NOMO-1 (cell line): ENCODE data around the gene FGGY.

Source experiments
- DNase-seq, 2 experiments: peaks; one replicate each; lab custom pipeline; 2025; ENCODE audit not compliant: unreplicated experiment in 2 of 2; lab: John Stamatoyannopoulos, UW

FGGY gene

DNA sequence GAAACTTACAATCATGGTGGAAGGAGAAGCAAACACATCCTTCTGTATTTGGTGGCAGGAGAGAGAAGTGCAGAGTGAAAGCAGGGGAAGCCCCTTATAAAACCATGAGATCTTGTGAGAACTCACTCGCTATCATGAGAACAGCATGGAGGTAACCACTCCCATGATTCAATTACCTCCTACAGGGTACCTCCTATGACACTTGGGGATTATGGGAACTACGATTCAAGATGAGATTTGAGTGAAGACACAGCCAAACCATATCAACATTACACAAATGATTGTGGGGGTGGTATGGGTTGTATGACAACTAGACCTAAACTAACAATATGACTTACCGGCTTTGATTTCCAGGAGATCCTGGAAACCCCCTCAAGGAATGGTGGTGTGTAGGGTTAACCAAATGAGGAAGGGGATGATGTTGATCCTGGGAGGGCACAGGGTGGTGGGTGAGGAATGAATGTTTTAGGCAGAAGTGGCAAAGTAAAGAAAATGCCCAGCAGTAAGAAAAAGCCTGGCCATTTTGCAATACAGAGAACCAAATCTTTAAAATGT is 80.5 kb downstream of the FGGY start:
- no peak for DNase-seq

DNA sequence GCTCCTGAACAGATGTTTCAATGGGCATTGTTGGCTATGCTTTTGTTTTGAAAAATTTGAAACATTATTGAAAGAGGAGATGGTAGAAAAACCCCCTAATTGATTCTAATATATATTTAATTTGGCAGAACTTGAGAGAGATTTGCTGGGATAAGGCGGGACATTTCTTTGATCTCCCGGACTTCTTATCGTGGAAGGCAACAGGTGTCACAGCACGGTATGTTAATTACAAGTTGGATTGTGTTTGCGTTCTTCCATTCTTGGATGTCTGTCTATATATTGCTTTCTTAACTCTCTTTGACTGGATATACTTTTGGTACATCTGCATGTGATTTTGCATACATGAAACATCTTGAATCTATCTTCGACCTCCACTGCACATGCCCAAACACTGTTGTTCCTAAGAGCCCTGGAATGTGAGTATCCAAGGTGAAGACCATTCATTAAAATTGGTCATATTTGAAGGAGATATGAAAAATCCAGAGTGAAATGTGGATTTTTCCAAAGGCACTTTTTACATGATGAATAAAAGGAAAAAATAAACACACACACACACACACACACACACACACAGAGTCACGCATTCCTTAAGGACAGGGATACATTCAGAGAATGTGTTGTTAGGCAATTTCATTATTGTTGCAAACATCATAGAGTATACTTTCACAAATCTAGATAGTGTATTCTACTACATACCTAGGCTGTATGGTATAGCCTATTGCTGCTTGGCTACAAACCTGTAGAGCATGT is 81.9 kb downstream of the FGGY start:
- no peak for DNase-seq

DNA sequence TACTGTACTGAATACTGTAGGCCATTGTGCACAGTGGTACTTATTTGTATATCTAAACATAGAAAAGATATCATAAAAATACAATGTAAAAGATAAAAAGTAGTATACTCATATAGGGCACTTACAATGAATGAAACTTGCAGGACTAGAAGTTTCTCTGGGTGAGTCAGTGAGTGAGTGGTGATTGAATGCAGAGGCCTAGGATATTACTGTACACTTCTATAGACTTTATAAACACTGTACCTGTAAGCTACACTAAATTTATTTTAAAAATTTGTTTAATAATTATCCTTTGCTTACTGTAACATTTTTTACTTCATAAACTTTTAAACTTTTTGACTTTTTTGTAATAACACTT is 82.5 kb downstream of the FGGY start:
- no peak for DNase-seq

DNA sequence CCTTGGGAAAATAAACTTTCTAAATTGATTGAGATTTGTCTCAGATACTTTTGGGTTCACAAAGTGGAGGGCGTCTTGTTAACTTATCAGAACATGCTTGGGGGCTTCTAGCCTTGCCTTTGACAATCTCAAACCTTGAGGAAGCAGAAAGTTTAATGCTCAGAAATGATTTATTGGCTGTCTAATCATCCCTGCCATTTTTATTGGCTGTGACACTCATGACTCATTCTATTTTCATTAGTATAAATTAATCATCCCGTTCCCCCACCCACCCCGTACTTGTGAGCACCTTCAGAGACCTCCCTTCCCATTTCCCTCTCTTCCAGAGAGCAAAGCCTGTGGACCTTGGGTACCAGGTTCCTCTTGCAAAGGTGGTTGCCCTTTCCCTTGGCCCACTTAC is 87.1 kb downstream of the FGGY start:
- DNase-seq, result no peak

DNA sequence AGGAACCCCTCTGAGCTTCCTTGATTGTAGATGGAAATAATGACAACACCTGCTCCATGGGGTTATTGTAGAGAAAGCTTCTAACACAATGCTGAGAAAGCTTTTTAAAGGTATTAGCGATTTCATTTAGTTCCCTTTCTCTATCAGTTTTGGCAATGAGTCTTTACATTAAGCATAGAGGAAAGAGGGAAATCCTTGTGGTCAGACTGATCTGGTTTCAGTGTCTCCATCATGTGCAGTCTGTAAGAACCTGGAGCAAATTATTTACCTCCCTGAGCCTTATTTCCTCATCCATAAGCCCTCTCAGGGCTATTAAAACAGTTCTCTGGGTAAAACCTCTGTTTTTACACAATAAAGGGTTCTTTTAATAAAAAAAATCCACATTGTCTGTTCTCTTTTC is 87.5 kb downstream of the FGGY start:
- peak in 1 of 2 experiments; percentile 3 for DNase-seq

DNA sequence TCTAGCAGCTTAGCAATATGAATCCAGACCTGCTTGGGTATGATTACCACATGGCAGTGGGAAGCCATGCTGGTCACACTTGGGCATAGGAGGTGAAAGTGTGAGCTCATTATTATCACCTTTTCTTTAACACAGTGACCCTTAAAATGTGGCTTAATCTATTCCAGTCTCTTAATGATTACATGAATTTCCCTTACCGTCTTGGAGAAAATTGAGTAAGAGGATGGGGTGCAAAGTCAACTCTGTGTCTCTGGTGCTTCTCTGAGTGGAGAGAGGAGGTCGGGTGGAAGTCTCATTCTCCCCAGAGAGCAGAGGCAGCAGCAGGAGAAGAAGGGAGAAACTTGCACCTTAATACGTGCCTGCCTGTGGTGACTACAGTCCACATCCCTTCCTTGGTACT is 91.3 kb downstream of the FGGY start:
- no peak for DNase-seq

DNA sequence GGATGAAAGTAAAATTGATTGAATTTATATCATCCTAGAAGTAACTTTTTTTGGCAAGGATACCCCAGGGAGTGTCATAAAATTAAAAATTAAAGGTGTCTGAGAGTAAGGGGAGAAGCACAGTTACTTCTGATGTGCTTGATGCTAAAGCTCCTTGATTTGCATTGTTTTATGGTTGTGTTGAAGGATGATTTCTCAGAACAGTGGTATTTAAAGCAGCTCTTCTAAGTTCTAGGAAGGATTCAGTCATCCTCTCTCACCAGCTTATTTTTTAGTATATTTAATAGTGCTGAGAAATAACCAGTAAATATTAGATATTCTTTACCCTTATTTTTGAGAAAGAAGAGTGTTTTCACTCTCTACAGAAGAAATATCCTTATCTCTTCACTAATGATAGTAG is 93.0 kb downstream of the FGGY start:
- DNase-seq, result no peak

DNA sequence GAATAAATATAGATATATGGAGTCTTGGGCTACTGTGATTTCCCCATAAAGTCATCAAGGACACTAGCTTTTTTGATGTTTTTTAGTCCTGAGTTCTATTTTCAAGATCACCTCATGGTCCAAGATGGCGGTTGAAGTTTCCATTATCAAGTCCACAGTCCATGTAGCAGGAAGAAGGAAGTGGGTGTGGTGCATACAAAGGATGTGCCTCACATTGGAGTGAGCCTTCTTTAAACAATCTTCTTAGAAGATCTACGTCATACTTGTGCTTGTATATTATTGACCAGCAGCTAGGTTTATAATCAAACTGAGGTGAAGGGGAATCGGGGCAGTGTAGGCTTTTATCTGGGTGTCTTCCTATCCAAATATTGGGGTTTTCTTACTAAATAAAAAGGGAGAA is 93.4 kb downstream of the FGGY start:
- DNase-seq, result no peak

DNA sequence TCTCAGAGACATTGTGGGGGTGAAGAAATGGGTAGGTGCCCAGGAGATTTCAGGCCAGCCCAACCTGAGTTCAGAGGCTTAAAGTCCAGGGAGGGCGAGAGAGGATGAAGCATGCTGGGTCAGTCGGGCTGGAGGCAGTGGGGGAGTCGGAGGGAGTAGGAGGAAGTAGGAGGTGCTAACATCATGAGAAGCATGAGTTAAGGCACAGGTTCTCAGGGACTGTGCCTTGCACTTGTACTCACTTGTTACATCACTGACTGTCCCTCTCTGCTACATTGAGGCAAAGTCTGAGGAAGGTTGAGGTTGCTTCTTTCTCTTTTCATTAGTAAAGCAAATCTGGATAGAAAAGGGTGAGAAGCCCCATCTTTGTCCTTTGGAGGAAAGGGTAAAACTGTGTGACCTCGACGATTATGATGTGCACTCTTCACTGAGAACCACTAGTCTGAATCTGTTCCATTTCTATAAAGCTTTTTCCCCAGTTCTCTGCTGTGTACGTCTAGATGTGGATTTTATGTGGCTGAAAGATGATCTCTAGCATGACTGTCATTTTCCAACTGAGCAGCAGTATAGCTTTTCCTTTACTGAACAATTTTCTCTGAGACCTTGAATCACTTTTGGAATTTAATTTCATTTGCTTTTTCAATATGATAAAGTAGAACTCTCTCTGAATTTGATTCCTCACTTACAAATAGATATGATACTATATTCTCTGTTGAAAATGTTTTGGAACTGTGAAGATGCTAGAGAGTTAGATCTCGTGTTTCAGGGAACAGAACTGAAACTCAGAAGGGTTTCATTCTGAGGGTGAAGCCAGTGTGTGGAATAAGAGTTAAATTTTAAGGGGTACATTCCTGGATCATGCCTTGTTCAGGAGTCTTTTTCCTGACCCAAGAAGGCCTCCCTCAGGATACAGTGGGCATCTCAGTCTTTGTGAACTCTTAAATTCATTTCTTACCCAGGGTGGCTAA is 94.6 kb downstream of the FGGY start:
- no peak for DNase-seq

DNA sequence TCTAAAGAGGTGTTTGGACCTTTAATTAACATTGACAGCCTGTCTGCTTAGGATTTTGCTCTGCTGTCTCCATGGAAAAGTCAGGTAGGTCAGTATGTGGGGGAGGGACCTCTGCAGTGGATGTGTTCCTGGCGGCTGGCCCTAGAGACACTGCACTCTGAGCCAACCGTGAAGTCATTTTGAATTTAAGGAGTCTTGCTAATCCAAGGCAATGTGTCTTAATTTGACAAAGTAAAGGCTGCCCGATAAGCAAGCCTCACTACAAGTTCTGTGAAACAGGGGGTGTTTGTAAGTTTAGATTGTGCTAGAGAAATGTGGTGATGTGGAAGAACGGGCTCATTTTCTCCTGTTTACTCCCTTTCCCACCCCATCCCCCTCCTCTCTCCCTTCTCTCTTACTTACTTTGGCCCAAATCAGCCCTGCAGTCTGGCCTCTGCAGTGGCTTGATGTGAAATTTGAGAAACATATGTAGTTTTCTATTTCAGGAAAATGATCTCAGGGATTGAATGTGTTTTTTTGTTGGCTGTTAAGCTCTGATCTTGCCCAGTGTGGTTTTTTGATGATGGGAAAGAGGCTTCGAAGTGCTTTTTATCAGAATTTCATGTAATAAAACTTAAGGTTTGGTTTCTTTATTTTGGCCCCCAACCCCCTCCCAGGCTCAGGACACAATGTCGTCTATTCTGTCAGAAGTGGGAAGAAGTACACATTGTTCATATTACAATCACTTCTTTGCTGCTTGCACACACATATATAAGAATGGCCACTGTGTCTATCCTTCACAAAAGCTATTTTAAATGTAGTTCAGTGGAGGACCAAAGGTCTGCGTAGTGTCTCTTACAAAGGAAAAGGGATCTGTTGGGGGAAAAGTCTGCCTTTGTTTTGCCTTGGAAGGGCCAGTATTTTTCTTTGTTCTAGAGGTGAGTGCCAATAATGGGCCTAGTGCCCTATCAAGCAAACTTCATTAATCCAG is 96.6 kb downstream of the FGGY start:
- DNase-seq, result no peak

DNA sequence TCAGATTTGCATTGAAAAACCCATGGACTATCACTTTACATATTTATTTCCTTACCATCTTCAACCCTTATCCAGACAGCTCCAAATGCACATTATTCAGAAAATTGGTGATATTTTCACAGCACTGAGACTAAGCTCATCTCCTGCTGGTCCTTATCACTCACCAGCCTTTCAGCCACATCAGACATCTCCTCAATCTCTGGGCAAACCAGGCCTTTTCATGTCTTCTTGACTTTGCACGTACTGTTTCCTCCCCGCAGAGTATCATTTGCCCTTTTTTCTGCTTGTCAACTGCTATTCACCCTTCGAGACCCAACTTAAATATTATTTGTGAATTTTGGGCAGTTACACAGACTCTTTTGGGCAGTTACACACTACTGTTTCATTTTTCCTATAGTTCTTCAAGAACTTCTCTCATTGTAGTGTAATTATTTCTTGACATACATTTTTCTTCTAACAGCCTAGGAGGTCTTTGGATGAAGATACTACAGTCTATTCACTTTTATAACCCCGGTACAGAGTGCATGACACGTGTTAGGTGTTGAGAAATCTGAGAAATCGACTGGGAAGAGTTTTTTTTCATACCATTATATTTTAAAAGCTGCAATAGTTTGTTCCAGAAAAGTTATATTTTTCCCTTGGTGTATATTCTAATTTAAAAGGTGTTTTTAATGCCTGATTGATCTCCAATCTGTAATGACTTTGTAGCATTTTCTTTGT is 98.0 kb downstream of the FGGY start:
- DNase-seq, result no peak

DNA sequence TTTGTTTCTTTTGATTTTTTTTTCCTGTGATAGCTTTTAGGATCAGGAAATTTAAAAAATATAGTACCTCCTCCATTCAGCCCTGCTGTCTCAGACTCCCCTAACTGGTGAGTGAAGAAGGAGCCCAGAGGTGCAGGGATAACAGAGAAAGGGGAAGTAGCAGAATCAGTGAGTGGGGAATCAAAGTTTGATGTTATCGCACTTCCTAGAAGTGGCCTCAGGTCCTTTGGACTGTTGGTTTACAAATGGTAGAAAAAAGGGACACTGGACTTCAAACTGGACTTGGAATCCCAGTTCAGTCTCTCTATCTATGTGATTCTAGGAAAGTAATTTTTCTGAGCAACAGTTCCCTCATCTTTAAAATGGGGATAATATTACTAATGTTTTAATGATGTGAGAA is 99.5 kb downstream of the FGGY start:
- DNase-seq, result peak in 1 of 2 experiments; percentile 2

DNA sequence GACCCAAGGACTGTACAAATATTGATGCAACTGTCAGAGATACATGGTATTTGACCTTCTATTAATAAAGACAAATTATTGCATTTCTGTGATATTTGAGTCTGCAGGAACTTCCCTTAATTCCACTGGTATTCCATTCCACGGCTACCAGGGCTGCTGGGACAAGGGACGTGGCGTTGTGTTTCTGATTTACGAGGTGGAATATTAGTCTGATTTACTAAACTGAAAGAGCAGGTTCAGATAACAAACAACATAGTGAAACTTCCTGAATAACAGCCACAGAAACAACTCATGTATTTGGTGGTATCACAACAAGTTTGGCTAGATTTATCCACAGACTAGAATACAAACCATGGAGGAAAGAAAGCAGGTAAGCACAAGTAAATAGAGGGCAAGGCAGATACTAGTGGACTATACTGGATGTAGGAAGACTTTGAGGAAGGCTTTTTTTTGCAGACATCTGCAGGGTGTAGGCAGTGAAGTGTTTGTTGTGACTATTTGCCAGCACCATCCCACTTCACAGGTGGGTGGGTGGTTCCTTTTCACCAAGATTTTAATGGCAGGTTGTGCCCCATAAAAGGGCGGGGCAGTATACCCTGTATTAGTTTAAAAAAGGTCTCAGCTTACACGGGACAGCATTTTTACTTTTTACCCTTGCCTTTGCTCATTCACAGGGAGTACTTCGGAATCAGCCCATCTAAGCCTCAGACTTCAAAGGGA is 100.4 kb downstream of the FGGY start:
- no peak for DNase-seq

DNA sequence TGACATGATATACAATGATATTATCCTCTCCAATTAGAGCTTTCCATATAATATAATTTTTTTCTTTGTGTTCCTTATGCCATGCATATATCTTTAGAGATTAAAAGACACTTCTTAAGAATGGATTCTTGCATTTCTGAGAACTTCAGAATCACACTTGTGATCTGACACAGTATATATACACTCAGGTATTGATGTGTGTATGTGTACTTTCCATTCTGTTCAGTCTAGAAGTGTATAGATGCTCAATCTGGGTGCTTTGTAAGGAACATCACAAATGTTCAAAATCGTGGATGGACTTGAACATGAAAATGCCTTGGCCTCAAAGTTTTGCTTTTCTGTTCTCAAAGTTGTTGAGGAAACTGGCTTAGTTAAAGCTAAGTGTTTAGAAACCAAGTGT is 102.7 kb downstream of the FGGY start:
- DNase-seq, result no peak

DNA sequence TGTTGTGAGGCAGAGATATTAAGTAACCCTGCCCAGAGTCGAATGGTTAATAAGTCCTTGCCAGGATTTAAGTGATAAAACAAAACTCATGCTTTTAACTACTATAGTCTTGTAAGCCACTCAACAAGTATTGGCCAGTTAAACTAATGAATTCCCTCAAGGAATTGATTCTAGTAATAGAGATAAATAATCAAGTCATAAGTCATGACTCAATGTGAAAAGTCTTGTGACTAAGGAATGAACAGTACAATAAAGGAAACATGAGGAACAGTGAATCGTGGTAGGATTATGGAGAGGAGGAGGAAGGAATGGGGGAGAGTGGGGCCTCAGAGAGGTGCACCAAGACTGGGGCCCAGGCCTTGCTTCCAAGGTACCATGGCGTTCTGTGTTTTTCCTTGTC is 104.7 kb downstream of the FGGY start:
- DNase-seq, result no peak

DNA sequence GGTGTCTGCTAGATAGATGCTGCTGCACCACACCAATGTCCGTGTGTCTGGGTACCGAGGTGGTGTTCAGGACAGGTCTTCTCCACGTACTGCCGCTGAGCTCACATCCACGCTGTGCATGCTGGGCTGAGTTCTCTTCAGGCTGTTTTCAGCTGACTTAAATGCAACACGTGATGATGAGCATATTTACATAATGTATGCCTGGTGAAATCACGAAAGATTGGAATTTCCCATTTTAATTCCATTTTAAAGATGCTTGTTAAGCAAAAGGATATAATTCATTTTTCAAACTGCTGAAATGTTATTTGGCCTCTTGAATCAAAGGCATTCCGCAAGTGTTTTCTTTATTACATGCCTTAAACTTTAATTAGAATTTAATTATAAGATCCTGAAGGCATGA is 107.9 kb downstream of the FGGY start:
- DNase-seq, result no peak

DNA sequence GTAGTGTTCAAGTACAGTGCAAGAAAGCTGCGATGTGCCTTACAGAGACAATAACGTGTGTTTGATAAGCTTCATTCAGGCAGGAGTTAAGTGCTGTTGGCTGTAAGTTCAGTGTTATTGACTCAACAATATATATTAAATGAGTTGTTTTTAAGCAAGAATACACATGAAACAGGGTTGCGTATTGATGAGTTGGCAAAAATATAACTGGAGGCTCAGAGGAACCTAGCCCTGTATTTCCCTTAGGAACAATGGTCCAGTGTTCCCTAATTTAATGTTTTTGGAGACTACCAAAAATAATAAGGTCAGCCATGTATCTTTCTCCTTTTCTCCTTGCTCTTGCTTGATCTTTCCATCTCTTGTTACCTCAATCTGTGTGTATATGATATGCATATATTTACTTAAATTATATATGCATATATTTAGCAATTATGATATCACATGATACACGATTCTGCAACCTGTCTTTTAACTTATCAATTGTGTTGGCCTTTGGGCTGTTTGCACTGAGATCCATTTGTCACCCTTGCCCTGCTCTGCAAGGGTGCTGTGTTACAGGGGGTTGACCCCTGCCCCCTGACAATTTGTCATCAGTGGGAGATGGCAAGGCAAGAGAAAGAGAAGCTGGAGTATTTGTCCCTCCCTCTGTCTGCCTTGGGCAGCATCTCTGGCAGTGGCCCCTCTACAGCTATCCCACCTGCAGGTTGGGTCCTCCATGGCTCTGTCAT is 109.7 kb downstream of the FGGY start:
- no peak for DNase-seq

DNA sequence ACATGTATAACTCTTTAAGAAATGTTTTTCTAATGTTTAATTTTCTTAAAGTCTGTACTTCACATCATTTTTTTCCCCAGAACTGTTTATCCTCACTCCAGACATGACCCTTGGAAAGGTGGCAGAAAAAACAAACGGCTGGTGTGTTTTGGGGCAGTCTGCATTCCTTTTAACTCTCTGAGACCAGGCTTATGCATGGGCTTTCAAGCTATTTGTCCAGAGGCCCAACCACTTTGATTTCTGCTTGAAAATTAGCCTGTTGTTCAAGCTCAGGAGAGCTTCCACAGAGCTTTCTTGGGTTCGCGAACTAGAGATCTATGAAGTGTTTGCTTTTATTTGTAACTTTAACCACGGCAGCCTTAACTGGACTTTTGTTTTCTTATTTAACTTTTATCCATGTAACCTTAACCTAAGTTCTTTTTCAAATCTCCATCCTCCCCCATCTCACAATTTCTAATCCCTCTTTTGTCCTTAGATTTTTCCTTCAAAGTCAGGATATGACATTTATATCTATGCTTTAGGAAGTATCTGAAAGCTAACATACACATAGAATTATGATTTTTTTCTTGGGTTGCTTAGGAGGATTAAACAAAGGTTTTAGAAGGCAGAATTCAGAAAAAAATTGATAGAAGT is 111.8 kb downstream of the FGGY start:
- no peak for DNase-seq
